Measurements from ENCODE around the gene SLC25A12. TPM values are rescaled to one million over a fixed set of nuclear protein-coding genes. Genes with fewer than 3 reads are reported as not detected.
A peak's percentile ranks its signal among the peaks of the same experiment; 100 is the strongest.

Gene SLC25A12
- total and polyA plus RNA-seq, 9 of the 15 experiments (the other 6 are each of a cell fraction or from before 2014, with no cell fraction given) = 13.5 to 36.5 (median 21.7) TPM

GRCh38 chr2:171930385-171930784 is 36.3 kb upstream of the SLC25A12 start:
- peaks cover 75% of the 10 kb centered on the region for H3K36me3 ChIP-seq (ENCODE audit: control insufficient read depth, insufficient read depth, low read length)
- FAIRE-seq = no peak
- TF ChIP-seq ZNF316 (IDR thresholded peaks at IDR 0.05) (peak; percentile 44; the same call in 1 of the 2 replicates), CEBPG (CRISPR knock-in tag; IDR thresholded peaks at IDR 0.05) (no peak), CEBPG (tag; conservative IDR thresholded peaks at IDR 0.05 in 1 of 2, IDR thresholded peaks at IDR 0.05 in 1 of 2) (no peak), MAFG (tag; conservative IDR thresholded peaks at IDR 0.05) (0 out of 2 replicates have a peak, but pooled peaks have one; percentile 9), C11orf30 (IDR thresholded peaks at IDR 0.05; ENCODE audit: low read depth) (peak; percentile 60)
- no peak for DNase-seq (ENCODE audit: extremely low read depth in 1 of 4, low spot score in 3 of 4)
- no TSS peak for BruUV-seq (replicated peaks)
- peaks cover 95% of the 10 kb centered on the region for H3K79me2 ChIP-seq (ENCODE audit: control insufficient read depth, insufficient read depth, low read length)
- H3K27ac ChIP-seq (ENCODE audit: extremely low read depth, low read depth, low read length) = no peak overlapping the region
- H3K9me1 ChIP-seq (ENCODE audit: control insufficient read depth, insufficient read depth, low read length) = no peaks in the 10 kb centered on the region
- no peaks in the 10 kb centered on the region for H3K9me3 ChIP-seq (replicated peaks; ENCODE audit: control insufficient read depth, insufficient read depth, low read depth, low read length)
- ChIA-PET POLR2A (interaction anchor here (0.6 to 0.7 kb wide), 2 partner anchors 8 to 10 kb away, joined by 3 read pairs; partner anchors contain the start of gene HAT1), CTCF (ENCODE audit: low intra/inter-chr PET ratio) (no interaction called here)
- H3K27me3 ChIP-seq (ENCODE audit: control insufficient read depth in 2 of 2, insufficient read depth in 2 of 2, low read length in 2 of 2) = no peaks in the 10 kb centered on the region
- no peaks in the 10 kb centered on the region for H4K20me1 ChIP-seq (replicated peaks; ENCODE audit: control insufficient read depth, insufficient read depth, low read length)
- ATAC-seq = no peak
- H2AFZ ChIP-seq (ENCODE audit: low read depth, low read length) = no peak overlapping the region
- no peak overlapping the region for H3K4me2 ChIP-seq (ENCODE audit: insufficient read depth, low read length)
- no peak overlapping the region for H3K9ac ChIP-seq (ENCODE audit: insufficient read depth in 1 of 2, low read depth in 2 of 2, low read length in 2 of 2)
- no peaks in the 10 kb centered on the region; a peak in 1 of 5 replicates for H3K4me1 ChIP-seq (replicated peaks in 1 of 2; ENCODE audit: control insufficient read depth in 2 of 2, insufficient read depth in 2 of 2, low read length in 2 of 2)
- 94% methylated on average over 4 of the region's 4 CpGs for WGBS (ENCODE audit: insufficient coverage, low coverage, missing lambda C conversion rate)
- in situ Hi-C loops (cut with MboI) = no loop called here
- H3K4me3 ChIP-seq = no peak overlapping the region
- intact Hi-C loops (cut with micrococcal nuclease) = no loop called here

All from K562 (cell line).